GM12891 (cell line): ENCODE measurements around the gene TTC28.

Experiments used
- POLR2A ChIP-seq: IDR thresholded peaks from 2 replicates; pipeline ENCODE4 v1.6.1; 2011; ENCODE audit warnings: low read depth, low read length, control low read depth
- POLR2AphosphoS5 ChIP-seq: IDR thresholded peaks from 2 replicates; pipeline ENCODE4 v1.6.1; 2011; ENCODE audit warnings: low read depth, low read length, control low read depth
- POU2F2 ChIP-seq: IDR thresholded peaks from 2 replicates; pipeline ENCODE4 v1.6.1; 2011; ENCODE audit warnings: low read depth, mild to moderate bottlenecking, control low read depth, low read length, moderate library complexity
- SPI1 ChIP-seq: IDR thresholded peaks from 2 replicates; pipeline ENCODE4 v1.6.1; 2011; ENCODE audit warnings: low read depth, low read length, control low read depth

DNA sequence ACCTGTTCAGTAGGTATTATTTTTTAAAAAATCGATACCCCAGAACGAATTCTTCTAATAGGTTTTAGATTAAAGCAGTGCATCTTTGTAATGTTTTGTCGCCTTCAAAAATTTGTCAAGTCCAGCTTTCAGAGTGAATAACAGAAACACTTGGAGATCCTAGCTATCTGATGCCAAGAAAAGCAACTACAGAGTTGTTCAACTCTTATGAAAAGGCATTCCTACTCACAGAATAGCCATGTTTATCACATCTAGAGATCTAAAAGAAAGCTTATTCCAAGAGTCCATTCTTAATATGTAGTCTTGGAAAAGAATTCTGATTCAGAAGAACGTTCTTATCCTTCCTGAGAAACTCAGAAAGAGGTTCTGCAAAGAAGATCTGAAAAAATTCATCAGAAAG, 268.5 kb downstream of the TTC28 start:
- no peak for TF ChIP-seq SPI1
- no peak for TF ChIP-seq POLR2A
- TF ChIP-seq POLR2AphosphoS5: no peak
- TF ChIP-seq POU2F2: no peak
